Stimulated activated CD8-positive, alpha-beta memory T cell treated with anti-CD3 and anti-CD28 coated beads, Interleukin-2, amount 100 ng/mL, for 48 hours (primary cell): ENCODE results near the gene SP1.
A peak's percentile ranks its signal among the peaks of the same experiment; 100 is the strongest.
"Not testable (repeated sequence)": the region's sequence is repeated elsewhere in the genome, so short reads cannot be mapped to it uniquely, and the experiment has no call there.

Experiments used
- DNase-seq, 2 donors: peaks; one replicate each; pipeline ENCODE4 v3.0.0-alpha.2; 2020; ENCODE audit warnings: low read depth in 2 of 2

SP1 gene

DNA sequence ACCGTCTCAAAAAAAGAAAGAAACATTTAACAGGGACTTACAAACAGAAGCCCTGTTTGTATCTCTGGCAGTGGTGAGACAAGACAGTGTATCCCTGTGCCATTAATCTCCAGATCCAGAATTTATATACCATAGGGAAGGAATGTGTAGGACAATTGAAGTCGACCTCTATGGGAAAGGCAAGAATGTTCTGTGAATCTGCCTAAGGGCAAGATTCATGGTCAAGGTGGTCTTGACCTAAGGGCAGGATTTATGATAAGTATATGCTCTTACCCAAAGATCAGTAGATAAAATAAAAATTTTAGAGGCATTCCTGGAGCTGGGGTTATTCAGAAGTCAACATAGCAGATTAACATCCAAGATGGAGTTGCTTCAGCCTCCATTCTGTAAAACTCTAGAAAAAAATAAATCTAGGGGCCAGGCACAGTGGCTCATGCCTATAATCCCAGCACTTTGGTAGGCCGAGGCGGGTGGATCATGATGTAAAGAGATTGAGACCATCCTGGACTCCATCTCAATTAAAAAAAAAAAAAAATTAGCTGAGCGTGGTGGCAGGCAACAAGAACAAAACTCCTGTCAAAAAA lies 21.0 kb upstream of the SP1 start:
- DNase-seq = no peak

DNA sequence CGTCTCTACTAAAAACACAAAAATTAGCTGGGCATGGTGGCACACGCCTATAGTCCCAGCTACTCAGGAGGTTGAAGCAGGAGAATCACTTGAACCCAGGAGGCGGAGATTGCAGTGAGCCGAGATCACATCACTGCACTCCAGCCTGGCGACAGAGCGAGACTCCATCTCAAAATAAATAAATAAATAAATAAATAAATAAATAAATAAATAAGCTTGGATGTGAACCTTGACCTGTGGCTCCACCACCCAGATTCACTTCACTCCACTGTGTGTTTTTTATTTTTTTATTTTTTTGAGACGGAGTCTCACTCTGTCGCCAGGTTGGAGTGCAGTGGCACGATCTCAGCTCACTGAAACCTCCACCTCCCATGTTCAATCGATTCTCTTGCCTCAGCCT lies 18.3 kb upstream of the SP1 start:
- not testable (repeated sequence) for DNase-seq

DNA sequence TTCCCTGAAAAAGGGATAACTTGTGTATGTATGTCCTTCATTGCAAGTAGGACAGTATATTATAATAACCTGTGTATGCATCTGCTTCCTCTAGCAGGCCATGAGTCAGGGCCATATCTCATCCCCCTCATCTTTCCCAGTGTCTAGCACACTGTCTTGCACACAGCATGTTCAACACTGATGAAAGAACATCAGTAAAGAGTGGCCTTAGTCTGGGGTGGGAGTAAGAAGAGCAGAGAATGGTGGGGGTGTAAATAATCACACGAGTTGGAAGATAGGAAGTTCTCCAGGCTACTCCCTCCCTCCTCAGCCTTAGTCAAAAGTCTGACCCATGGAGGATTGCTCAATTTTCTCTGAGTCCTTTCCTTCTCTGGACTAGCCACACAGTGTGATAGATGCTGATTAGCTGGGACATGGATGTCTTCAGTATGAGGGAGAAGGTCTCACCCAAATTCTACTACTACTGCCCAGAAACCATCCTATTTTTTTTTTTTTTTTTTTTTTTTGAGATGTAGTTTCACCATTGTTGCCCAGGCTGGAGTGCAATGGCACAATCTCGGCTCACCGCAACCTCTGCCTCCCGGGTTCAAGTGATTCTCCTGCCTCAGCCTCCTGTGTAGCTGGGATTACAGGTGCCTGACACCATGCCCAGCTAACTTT lies 14.6 kb upstream of the SP1 start:
- no peak for DNase-seq

DNA sequence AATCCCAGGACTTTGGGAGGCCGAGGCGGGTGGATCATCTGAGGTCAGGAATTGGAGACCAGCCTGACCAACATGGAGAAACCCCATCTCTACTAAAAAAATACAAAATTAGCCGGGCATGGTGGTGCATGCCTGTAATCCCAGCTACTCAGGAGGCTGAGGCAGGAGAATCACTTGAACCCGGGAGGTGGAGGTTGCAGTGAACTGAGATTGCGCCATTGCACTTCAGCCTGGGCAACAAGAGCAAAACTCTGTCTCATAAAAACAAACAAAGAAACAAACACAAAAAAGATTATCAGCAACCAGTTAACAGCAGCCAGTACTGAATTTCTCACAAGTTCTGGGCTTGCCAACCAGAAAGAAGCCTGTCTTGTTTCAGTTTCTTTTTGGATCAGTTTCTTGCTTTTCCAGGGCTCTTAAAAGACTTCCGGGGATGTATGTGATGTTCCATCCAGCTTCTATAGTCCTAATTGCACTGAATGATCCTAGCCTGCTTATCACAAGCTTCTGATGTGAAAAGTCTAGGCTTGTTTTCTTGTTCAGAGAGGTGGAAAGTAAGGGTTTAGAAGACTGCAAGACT lies 6.3 kb upstream of the SP1 start:
- not testable (repeated sequence) for DNase-seq

DNA sequence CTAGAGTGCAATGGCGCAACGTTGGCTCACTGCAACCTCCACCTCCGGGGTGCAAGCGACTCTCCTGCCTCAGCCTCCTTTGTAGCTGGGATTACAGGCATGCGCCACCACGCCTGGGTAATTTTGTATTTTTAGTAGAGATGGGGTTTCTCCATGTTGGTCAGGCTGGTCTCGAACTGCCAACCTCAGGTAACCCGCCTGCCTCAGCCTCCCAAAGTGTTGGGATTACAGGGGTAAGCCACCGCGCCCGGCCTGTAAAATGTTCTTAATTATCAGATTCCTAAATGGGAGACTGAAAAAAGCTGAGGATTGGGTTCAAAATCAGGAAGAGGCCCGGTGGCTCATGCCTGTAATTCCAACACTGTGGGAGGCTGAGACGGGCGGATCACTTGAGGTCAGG lies 5.7 kb upstream of the SP1 start:
- not testable (repeated sequence) for DNase-seq

DNA sequence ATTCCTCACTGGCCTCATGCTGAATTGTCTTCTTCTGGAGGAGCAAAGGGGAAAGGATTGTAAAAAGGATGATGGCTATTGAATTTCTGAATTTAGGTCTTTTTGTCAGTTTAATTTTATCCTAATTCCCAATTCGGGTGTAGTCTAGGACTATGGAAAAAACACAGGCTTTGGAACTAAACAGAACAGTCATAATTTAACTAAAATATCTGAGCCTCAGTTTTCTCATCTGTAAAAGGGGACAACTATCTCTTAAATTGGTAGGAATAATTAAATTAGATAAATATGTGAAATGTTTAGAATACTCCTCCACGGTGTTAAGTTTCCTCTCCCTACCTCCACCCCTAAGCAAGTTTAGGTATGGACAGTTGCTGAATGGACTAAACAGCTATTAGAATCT lies 3.2 kb upstream of the SP1 start:
- no peak for DNase-seq

DNA sequence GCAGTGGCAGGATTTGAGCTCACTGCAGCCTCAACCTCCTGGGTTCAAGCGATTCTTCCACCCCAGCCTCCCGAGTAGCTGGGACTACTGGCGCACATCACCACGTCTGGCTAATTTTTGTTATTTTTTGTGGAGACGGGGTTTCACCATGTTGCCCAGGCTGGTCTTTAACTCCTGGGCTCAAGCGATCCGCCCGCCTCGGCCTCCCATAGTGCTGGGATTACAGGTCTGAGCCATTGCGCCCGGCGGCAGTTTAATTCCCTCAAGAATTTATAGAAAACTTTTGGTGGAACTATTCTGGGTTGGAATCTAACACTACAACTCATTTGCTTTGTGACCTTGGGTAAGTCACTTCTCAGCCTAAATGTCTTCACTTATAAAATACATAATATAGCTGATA lies 1.8 kb upstream of the SP1 start:
- DNase-seq = no peak

GRCh38 chr12:53378724-53379388 lies 1.1 kb upstream of the SP1 start:
- no peak for DNase-seq

DNA sequence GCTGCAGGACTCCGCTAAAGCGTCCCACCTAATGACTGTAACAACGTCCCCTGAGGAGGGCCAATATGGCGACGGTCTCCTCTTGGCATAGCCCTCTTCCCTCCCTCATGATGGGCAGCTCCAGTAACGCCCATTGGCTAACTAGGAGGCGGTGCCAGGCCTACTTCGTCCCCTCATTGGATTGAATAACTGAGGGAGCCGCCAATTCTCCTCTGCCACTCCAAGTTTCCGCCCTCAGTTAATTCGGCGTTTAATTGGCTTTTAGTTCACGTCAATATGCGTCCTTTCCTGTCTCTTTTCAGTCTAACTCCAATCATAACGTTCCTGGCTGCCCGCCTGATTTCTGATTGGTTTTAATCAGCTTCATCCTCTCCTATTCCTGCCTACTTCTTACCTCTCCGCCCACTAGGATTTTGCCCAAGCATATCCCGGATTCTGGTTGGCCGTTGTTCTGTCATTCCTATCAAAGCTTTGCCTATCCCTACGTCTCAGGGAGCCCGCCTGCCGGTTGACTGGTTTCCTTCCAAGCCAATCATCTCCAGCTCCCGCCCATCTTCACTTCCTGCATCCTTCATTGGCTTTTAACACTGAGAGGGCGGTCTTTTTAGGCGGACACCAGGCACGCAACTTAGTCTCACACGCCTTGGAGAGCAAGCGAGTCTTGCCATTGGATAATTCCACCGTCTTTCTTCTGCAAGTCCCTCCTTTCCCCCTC lies 430 bp upstream of the SP1 start:
- peak; percentile 82 to 91 for DNase-seq

DNA sequence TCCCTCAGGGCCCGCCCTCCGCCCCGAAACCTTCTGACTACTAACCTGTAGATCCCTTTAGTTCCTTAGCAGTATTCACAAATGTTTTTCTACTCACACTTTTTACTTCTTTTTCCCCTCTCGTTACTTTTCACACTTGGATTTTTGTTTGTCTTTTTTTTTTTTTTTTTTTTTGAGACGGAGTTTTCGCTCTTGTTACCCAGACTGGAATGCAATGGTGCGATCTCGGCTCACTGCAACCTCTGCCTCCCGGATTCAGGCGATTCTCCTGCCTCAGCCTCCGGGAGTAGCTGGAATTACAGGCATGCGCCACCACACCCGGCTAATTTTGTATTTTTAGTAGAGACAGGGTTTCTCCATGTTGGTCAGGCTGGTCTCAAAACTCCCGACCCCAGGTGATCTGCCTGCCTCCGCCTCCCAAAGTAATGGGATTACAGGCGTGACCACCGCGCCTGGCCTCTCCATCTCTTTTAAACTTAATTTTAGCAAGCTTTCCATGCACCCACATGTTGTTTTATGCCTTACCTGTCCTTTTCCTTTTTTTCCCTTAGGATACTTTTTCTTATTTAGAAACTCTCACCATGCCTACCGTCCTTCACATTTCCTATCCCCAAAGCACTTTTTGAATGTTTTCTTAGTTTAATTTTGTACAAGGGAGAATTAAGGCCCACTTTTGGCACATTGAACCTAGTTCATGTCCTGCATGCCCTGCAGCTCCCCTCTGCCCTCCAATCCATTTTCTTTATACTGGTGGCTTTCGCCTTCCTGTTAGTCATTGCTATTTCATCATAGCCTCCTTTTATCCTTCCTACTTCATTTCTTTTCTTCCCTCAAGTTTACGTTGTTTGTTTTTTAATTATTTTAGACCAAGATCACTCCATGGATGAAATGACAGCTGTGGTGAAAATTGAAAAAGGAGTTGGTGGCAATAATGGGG lies 1.1 kb downstream of the SP1 start:
- no peak for DNase-seq

- no peak for DNase-seq
These were observed 2.0 kb downstream of the SP1 start for GRCh38 chr12:53381731-53382630.

GRCh38 chr12:53383258-53383657 lies 3.3 kb downstream of the SP1 start:
- no peak for DNase-seq

DNA sequence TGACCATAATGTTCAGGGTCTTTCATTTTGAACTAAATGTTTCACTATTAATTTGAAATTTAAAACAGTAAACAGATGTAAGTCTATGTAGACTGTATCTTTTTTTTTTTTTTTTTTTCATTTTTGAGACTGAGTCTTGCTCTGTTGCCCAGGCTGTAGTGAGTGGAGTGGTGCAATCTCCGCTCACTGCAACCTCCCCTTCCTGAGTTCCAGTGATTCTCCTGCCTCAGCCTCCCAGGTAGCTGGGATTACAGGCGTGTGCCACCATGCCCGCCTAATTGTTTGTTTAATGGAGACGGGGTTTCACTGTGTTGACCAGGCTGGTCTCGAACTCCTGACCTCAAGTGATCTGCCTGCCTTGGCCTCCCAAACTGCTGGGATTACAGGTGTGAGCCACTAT lies 6.4 kb downstream of the SP1 start:
- not testable (repeated sequence) for DNase-seq

GRCh38 chr12:53388932-53389331 lies 9.0 kb downstream of the SP1 start:
- no peak for DNase-seq

DNA sequence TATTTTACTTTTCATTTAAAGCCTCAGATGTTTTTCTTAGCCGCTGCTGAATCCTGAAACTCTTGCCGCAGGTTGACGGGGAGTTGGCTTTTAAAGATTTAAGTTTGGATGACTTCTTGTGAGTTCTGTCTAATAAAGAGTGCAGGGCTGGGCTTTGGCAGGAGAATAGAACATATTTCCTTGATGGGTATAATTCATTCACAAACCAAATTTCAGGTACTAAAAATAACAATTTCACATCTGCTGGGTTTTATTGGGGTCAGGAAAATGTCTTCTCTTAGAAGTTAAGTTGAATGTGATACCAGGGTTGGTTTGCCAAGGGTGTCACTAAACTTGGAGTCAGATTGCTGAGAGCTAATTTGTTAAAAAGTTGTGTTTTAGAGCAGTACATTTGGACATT lies 9.7 kb downstream of the SP1 start:
- no peak for DNase-seq

DNA sequence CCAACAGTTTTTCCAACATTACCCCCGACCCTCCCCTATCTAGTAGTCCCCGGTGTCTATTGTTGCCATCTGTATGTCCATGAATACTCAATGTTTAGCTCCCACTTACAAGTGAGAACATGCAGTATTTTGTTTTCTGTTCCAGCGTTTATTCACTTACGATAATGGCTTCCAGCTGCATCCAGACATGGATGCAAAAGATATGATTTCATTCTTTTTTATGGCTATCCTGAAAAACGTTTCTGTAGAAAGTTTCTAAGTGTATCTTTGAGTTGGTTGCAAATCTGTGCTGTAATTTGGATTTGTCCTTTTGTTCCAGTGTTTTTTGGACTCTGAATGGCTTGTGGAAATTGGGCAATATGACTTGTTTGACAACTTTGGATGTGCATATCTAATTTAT lies 11.7 kb downstream of the SP1 start:
- DNase-seq = no peak

- DNase-seq = no peak
These were observed 19.9 kb downstream of the SP1 start for GRCh38 chr12:53399896-53400295.

- not testable (repeated sequence) for DNase-seq
These were observed 22.4 kb downstream of the SP1 start for GRCh38 chr12:53402351-53402750.

GRCh38 chr12:53402871-53403270 lies 22.9 kb downstream of the SP1 start:
- no peak for DNase-seq

DNA sequence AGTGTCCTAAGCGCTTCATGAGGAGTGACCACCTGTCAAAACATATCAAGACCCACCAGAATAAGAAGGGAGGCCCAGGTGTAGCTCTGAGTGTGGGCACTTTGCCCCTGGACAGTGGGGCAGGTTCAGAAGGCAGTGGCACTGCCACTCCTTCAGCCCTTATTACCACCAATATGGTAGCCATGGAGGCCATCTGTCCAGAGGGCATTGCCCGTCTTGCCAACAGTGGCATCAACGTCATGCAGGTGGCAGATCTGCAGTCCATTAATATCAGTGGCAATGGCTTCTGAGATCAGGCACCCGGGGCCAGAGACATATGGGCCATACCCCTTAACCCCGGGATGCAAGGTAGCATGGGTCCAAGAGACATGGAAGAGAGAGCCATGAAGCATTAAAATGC lies 31.0 kb downstream of the SP1 start:
- DNase-seq = no peak
